Prostate gland (tissue), 2 donors: ENCODE data around the gene AKT1. TPM values are rescaled to one million over a fixed set of nuclear protein-coding genes. Genes with fewer than 3 reads are reported as not detected.

ENCODE experiments used
- DNase-seq: peaks from one replicate; pipeline ENCODE4 v3.0.0-alpha.2; 2019; ENCODE audit warnings: low spot score
- H3K27ac ChIP-seq, 2 donors: fragments of 200-600 bp; sonication (generic); 2 replicates each; pipeline ENCODE4 v1.5.1; 2017 to 2019
- H3K27me3 ChIP-seq: fragments of 200-600 bp; sonication (generic); replicated peaks from 2 replicates; pipeline ENCODE4 v1.5.1; 2019; ENCODE audit not compliant: insufficient read depth
- H3K36me3 ChIP-seq, 2 donors: fragments of 200-600 bp; sonication (generic); 1 replicate in 1 of 2; 2 replicates in 1 of 2; pipeline versions ENCODE4 v1.5.1 to v1.8.1; 2017 to 2019
- H3K4me1 ChIP-seq: fragments of 200-600 bp; sonication (generic); replicated peaks from 2 replicates; pipeline ENCODE4 v1.5.1; 2019
- H3K4me3 ChIP-seq, 2 donors: fragments of 200-600 bp; sonication (generic); 2 replicates each; pipeline ENCODE4 v1.5.1; 2017 to 2019
- H3K9me3 ChIP-seq: fragments of 200-600 bp; sonication (generic); 2 replicates; pipeline ENCODE4 v1.5.1; 2017
- POLR2A ChIP-seq: fragments of 450-650 bp; IDR thresholded peaks from one replicate; pipeline ENCODE4 v1.6.1; 2016; ENCODE audit warnings: antibody characterized with exemption, mild to moderate bottlenecking
- POLR2AphosphoS5 ChIP-seq: sonication (generic); formaldehyde crosslinking; IDR thresholded peaks from one replicate; pipeline ENCODE4 v1.6.1; 2017; ENCODE audit warnings: antibody characterized with exemption
- WGBS: methylation state at CpG from one replicate; pipeline ENCODE4 v1.1.5; 2018; 5-methylcytosine and 5-hydroxymethylcytosine counted together
- intact Hi-C: fragments of 100-400 bp; cut with DNase I; formaldehyde crosslinking; loops from one replicate; pipeline ENCODE4 v1.14.2; 2022
- total RNA-seq, 2 donors: library from RNA; depleted of rRNA; stranded (reverse); fragments of >200 nt; gene quantifications; one replicate each; pipeline ENCODE4 v1.1.0, GENCODE V29; 2016
- TF ChIP-seq, protein P1 (sequence below), 4 experiments: fragments of 200-600 bp in 2 of 4; fragments of 450-650 bp in 2 of 4; sonication (generic) in 2 of 4; IDR thresholded peaks; 1 replicate in 3 of 4; 2 replicates in 1 of 4; pipeline ENCODE4 v1.5.1; 2016 to 2019; ENCODE audit warnings: antibody characterized with exemption in 4 of 4, mild to moderate bottlenecking in 2 of 4, moderate library complexity in 2 of 4

AKT1 gene
- total RNA-seq, 2 donors from 2014 or later, result 154 to 200 TPM

DNA sequence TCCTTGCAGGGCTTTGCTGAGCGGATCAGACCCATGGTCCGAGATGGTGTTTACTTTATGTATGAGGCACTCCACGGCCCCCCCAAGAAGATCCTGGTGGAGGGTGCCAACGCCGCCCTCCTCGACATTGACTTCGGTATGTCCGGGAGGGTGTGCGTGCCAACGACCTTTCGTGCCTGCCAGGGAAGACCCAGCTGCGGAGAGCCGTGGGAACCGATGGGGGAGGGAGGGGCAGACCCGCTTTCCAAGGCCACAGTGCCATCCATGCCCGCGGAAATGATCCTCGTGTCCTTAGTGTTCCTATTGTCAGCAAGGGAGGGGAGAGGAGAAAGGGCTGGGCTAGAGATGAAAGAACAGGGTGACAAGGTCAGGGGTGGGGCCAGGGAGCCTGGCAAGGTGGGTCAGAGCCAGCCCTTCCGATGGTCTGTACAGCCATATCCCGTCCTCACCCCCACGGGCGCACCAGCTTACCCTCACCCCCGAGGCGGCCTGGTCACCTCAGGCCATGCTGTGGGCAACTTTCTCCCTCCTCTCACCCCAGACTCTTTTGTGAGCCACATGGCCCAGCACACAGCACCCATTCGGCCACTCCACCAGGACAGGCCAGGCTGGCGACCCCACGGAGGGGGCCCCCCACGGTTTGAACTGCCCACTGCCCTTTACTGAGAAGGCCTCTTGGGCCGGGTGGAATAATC lies 54.3 kb downstream of the AKT1 start:
- Histone ChIP-seq H3K4me3 (no peak overlapping the region), H3K27me3 (no peaks in the 10 kb centered on the region), H3K36me3 (no peaks in the 10 kb centered on the region), H3K4me1 (peaks cover 6% of the 10 kb centered on the region), H3K27ac (no peak overlapping the region), H3K9me3 (no peaks in the 10 kb centered on the region)
- intact Hi-C loops, result no loop called here
- 92% methylated on average over 29 of the region's 29 CpGs for WGBS
- no peak for DNase-seq
- TF ChIP-seq, protein P1, sequence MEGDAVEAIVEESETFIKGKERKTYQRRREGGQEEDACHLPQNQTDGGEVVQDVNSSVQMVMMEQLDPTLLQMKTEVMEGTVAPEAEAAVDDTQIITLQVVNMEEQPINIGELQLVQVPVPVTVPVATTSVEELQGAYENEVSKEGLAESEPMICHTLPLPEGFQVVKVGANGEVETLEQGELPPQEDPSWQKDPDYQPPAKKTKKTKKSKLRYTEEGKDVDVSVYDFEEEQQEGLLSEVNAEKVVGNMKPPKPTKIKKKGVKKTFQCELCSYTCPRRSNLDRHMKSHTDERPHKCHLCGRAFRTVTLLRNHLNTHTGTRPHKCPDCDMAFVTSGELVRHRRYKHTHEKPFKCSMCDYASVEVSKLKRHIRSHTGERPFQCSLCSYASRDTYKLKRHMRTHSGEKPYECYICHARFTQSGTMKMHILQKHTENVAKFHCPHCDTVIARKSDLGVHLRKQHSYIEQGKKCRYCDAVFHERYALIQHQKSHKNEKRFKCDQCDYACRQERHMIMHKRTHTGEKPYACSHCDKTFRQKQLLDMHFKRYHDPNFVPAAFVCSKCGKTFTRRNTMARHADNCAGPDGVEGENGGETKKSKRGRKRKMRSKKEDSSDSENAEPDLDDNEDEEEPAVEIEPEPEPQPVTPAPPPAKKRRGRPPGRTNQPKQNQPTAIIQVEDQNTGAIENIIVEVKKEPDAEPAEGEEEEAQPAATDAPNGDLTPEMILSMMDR (IDR thresholded peaks at IDR 0.05), result no peak
- TF ChIP-seq POLR2AphosphoS5, result no peak
- no peak for TF ChIP-seq POLR2A

DNA sequence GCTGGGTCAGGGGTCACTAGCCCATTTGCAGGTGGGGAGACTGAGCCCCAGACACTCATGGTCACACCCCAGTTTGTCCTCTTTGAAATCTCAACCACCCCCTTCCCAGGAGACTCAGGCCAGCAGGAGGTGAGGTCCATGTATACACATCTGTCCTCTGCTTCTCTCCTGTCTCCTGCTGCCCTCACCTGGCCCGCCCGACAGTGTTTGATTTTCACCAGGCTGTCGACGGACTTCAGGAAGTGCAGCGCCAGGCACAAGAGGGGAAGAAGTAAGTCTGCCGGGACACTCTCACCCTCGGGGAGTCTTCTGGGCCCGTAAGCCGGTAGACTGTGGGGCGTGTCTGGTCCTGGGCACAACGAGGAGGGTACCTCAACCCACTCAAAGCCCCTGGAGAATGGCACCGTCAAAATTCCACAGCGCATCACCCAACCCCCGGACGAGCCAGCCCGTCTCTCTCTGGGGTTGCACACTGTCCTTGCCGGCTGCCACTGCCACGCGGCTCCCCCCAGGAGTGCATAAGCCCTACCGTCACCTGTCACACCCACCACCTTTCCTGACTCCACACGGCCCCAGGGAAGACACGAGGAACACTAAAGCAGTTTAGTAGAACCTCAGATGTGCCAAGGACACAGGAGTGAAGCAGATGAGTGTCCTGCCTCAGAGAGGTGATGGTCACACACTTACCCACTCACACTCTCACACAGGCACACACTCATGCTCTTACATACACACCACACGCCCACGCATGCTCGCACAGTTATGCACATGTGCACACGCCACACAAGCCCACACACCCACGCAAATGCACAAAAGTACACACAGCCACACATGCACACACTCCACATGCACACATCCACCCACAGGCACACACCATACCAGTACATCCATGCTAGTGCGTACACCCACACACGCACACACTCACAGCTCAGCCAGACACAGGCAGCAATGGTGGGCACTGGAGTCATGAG lies 55.7 kb downstream of the AKT1 start:
- no peak overlapping the region for H3K27ac ChIP-seq
- no peaks in the 10 kb centered on the region for H3K4me1 ChIP-seq
- 91% methylated on average over 29 of the region's 29 CpGs for WGBS
- H3K4me3 ChIP-seq, result no peak overlapping the region
- H3K9me3 ChIP-seq, result no peaks in the 10 kb centered on the region
- DNase-seq, result no peak
- no peaks in the 10 kb centered on the region for H3K36me3 ChIP-seq
- no peaks in the 10 kb centered on the region for H3K27me3 ChIP-seq
- intact Hi-C loops, result no loop called here
- TF ChIP-seq POLR2A (no peak), POLR2AphosphoS5 (no peak)
- TF ChIP-seq, protein P1 (IDR thresholded peaks at IDR 0.05), result no peak

DNA sequence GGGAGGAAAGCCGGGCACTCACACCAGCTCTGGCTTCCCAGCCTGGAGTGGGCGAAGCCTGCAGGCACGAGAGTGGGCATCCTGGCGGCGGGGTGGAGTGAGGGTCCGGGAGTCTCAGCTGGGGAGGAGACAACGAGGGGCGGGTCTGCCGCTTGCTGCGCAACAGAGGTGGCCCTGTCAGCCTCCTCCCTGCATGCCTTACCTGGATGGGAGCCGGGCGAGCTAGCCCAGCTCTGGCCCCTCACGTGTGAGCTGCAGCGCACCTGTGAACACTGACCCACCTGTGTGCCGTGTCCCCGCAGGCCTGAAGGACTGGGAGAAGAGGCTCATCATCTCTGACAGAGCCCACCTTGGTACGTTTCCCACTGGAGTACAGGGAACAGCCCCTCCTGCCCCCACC lies 56.5 kb downstream of the AKT1 start:
- 97% methylated on average over 17 of the region's 17 CpGs for WGBS
- intact Hi-C loops, result no loop called here
- TF ChIP-seq POLR2A, result no peak

DNA sequence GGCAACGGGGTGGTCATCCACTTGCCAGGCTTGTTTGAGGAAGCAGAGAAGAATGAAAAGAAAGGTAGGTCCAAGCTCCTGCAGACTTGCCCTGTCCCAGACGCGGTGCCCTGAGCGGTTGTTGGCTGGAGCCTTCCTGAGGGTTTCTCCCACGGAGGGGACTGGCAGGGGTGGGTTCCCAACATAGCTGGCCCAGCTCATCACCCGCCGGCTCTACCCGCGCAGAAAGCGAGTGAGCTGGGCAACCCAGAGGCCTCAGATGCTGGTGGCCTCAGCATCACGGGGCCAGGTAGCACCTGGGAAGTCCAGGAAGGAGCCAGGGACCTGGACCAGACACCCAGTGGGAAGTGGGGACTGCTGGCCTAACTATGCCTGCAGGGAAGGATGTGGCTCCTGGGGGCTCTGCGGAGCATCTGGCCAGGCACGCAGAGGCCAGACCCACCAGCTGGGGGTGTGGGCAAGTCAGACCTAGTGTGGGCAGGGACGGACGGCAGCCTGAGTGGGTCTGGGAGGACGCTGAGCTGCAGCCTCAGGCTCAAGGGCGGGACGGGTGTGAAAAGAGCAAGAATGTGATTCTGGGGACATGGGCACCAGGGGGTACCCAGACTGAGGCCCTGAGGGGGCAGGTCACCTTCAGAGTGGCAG lies 57.1 kb downstream of the AKT1 start:
- H3K4me1 ChIP-seq, result no peaks in the 10 kb centered on the region
- H3K36me3 ChIP-seq, result no peaks in the 10 kb centered on the region
- H3K4me3 ChIP-seq, result no peak overlapping the region
- whole genome bisulfite sequencing, result 92% methylated on average over 18 of the region's 18 CpGs
- intact Hi-C loops, result no loop called here
- H3K27me3 ChIP-seq, result no peaks in the 10 kb centered on the region
- H3K9me3 ChIP-seq, result no peaks in the 10 kb centered on the region
- TF ChIP-seq POLR2AphosphoS5 (no peak), POLR2A (no peak)
- TF ChIP-seq, protein P1 (IDR thresholded peaks at IDR 0.05), result no peak
- DNase-seq, result no peak
- H3K27ac ChIP-seq, result no peak overlapping the region

More for the DNA sequence above, 56.5 kb downstream of the AKT1 start:
- no peaks in the 10 kb centered on the region for H3K4me1 ChIP-seq
- H3K4me3 ChIP-seq, result no peak overlapping the region
- H3K27me3 ChIP-seq, result no peaks in the 10 kb centered on the region
- H3K36me3 ChIP-seq, result no peaks in the 10 kb centered on the region
- no peaks in the 10 kb centered on the region for H3K9me3 ChIP-seq
- no peak overlapping the region for H3K27ac ChIP-seq
- DNase-seq, result no peak
